GM19452 (cell line): ENCODE results near the gene ABHD14A.

ENCODE experiments used
- ATAC-seq: cut with Tn5 transposase; IDR thresholded peaks from one replicate; pipeline ENCODE4 v1.9.1; 2021; ENCODE audit not compliant: unreplicated experiment

Gene ABHD14A

DNA sequence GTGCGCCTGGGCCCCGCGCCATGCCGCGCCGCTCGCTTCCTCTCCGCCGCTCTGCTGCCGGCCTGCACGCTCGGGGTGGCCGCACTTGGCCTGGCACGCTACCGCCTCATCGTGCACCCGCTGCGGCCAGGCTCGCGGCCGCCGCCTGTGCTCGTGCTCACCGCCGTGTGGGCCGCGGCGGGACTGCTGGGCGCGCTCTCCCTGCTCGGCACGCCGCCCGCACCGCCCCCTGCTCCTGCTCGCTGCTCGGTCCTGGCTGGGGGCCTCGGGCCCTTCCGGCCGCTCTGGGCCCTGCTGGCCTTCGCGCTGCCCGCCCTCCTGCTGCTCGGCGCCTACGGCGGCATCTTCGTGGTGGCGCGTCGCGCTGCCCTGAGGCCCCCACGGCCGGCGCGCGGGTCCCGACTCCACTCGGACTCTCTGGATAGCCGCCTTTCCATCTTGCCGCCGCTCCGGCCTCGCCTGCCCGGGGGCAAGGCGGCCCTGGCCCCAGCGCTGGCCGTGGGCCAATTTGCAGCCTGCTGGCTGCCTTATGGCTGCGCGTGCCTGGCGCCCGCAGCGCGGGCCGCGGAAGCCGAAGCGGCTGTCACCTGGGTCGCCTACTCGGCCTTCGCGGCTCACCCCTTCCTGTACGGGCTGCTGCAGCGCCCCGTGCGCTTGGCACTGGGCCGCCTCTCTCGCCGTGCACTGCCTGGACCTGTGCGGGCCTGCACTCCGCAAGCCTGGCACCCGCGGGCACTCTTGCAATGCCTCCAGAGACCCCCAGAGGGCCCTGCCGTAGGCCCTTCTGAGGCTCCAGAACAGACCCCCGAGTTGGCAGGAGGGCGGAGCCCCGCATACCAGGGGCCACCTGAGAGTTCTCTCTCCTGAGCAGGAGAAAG is 18.7 kb upstream of the ABHD14A start:
- ATAC-seq: no peak

DNA sequence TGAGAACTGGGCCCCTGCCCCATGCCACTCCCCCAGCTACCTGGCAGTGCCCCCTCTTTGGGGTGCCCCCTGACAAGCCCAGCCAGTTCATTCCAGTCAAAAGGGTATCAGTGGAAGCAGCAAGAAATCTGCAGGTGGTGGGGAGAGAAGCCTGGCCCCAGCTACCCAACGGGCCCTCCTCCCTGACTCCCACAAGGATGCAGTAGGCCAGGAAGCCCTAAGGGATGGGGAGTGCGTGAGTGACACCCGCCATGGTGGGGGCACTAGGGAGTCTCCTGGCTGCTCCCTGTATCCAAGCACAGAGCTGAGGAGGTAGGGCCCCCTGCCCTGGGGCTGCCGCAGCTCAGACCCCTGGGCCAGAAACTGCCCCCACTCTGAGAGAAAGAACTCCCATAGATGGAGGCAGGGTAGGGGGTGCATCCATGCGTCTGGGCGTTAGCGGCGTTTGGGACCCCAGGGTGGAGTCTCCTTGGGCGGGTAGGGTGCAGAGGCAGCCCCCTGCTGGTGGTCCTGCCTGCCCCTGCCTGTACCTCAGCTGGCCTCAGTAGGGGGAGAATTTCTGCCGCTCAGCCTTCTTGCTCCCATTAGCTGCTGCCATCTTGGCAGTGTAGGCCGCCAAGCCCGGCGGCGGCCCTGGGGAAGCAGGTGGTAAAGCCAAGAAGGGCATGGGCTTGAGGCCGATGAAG is 17.2 kb upstream of the ABHD14A start:
- ATAC-seq: no peak

DNA sequence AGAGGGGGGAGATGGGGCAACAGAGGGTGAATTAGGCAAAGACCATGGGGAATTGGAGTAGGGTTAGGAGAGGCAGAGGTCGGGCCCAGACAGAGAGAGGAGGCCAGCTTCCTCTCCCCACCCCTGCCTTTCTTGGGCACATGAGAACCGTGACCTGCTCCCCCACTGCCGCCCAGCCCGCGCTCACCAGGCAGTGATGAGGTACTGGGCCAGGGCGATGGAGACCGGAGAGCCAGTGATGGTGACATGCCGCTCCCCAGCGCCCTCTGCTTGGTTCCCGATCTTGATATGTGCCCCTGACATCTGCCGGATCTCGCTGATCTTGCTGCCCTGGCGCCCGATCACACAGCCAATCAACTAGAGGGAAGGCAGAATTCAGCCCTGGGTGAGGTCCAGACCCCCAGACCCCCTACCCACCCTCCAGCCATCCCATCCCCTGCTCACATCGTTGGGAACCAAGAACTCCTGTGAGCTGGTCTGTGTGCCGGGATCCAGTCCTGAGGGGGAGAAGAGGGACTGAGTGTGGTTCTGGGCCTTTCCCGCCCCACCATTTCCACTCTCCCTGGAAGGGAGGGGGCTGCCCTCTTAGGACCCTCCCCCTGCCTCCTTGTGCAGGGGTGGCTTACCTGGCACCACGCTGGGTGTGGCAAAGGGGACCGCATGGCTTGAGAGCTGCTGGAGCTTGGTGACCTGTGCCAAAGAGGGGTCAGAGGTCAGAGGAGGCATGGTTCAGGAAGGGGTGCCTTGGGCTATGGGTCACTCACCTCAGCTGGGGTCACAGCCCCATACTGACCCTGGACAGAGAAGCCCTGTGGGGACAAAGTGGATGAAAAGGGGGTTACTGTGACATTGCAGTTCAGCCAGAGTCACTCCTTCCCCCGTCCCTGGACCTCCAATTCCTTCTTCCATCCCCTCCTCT is 16.0 kb upstream of the ABHD14A start:
- ATAC-seq: no peak

DNA sequence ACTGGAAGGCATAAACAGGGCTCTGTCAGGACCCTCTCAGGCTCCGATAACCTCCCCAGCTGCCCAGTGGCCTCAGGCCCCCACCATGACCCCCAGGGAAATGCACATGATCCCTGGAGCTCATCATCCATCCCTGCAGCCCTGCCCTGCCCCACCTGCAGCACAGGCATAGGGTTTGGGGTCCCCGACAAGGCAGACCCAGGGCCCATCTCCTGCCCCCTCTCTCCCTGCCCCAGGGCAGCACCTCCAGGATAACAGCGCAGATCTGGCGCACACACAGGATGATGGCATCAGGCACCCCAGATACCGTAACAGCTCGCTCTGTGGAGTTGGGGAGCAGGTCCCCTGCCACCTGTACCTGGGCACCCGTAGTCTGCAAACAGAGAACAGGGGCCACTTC is 15.2 kb upstream of the ABHD14A start:
- ATAC-seq: no peak

DNA sequence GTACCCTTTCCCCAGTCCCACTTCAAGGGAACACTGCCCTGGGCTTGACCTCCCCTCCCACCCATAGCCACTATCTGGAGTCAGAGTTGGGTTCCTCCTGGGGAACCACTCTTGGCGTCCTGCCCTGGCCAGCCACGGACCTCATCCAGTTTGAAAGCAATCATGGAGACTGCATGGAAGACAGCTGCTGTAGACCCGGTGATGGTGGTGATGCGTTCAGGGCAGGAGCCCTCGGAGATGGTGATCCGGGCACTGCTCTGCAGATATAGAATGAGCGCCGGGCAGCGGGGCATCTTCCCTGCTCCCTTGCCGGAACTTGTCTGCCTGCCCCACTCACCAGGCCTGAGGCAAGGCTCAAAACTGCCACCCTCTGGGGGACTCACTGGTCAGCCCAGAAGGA is 14.5 kb upstream of the ABHD14A start:
- no peak for ATAC-seq

DNA sequence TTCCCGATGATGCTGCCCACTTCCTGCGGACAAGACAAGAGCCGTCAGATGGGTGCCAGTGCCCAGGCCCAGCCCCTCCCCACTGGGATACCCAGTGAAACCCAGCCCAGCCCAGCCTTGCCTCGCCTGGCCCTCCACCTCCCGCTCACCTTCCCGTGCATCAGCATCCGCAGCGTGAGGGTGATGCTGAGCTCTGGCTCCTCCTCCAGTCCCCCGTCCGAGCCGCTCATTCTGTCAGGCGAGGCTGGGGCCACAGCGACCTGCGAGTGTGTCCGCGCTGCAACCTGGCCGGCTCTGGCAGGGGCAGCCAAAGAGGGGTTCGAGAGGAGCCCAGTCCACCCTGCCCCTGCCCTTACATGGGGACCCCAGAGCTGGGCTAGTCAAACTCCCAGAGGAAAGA is 13.9 kb upstream of the ABHD14A start:
- ATAC-seq: no peak

DNA sequence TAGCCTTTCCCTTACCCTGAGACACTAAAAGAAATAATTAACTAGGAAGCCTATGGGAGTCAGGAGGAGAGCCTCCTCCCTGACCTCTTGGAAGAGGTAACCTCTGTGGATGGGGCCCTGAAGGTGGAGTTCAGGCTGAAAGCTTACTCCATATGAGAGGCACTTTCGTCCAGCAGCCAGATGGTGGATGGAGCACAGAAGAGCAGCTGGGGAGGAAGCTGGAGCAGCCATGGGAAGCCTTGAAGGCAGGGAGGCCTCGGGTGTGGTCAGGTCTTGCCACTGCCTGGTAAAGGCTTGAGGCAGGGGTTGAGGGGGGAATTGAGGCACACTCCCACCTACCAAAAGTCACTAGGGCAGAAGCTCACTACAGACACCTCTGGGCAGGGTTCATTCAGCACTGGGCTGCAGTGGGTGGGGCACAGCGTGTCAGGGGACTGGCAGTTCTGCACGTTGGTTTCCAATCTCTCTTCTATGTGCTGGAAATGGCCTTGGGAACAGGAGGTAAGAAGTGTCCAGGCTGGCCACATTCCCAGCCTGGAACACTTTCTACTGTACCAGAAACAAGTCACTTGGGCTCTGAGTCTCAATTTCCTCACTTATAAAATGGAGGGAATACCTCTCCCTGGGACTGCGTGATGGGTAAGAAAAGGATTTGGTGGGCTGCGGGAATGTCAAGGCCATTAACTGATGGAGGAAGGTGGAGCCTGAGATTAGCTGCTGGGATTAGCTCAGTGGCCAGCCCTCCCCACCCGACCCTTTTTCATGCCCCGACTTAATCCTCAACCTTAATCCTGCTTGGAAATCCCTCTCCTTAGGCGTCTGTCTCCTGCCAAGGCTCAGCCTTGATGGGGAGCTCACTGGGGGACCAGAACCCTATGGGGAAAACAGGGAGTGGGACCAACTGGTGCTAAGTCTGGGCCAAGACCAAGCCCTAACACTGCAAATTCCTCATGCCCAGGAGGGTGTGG is 13.0 kb upstream of the ABHD14A start:
- ATAC-seq: no peak

DNA sequence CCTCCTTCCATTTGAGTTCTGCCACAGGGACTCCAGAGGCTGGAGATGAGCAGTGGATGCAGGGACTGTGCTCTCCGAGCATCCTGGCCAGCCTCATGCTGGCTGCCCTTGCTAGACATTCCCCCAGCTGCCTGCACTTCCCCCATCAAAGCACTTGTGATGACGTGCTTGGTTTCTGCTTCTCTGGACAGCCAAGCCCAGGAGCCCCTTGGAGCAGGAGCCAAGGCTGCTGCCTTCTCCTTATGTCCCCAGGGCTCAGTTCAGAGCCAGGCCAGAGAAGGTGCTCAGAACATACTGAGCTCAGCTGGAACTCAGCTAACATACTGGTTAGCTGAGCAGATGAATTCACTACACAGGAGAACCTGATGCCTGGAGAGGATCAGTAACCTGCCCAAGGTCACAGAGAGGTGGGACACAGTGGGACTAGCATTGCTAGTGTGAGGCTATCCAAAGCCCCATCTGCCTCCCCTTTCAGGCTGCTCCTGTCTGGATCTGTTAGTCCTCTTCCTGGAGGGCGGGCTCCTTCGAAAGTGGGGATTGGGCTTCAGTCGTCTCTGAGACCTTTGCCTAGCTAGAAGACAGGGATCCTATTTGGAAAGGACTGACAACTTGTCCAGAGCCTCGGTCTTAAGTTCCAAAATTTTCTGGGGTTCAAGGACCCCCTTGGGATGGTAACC is 11.9 kb upstream of the ABHD14A start:
- ATAC-seq: no peak

DNA sequence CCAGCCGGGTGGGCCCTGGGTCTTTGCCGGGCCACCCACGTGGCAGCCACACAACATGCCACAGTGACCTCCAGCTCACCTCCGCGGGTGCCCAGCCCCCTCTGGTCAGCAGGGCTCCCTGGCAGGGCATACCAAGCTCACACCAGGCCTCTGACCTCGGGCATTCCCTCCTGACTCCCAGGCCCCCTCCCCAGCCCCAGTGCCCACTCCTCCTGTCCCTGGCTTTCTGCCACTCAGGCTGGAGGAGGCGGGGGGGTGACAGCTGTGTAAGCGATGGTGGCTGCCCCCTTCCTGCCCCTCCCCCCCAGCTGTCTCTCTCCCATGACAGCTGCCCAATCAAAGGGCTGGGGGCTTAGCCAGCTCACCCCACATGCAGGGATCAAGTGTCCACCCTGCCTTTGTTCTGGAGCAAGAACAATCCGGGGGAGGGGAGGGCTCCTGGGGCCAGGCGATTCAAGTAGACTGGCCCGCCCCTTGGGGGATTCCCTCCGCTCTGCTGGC is 10.9 kb upstream of the ABHD14A start:
- no peak for ATAC-seq

DNA sequence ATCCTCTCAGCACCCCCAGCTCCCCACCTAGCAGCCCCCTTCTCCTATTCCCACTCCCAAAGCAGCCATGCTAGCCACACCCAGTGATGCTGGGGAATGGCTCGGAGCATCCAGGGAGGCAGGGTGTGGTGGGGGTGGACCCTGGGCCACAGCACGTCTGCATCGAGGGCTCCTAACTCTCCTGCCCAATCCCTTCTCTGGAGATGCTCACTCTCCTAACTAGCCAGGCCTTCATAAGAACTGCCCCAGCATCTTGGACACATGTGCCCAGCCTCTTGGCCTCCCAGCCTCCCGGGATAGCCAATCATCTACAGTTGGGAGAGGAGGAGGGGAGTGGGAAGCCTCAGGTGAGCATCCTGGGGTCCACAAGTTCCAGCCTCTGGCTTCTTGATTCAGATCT is 10.3 kb upstream of the ABHD14A start:
- no peak for ATAC-seq

DNA sequence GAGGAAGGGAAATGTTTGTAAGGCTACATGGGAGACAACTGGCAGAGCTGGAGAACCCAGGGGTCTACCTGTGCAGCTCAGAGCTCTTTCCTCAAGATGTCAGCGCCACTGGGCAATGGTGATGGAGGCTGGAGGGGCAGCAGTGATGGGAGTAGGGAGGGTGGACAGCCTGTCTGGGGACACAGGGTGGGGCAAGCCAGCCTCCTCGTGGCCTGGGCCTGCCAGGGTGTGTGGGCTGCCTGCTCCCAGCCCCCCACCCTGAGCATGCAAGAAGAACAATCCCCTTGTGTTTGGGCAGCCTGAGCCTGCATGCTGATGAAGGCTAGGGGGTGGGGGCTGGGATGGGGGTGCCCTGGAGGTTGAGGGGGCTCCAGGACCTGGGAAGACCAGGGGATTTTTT is 8.8 kb upstream of the ABHD14A start:
- no peak for ATAC-seq

DNA sequence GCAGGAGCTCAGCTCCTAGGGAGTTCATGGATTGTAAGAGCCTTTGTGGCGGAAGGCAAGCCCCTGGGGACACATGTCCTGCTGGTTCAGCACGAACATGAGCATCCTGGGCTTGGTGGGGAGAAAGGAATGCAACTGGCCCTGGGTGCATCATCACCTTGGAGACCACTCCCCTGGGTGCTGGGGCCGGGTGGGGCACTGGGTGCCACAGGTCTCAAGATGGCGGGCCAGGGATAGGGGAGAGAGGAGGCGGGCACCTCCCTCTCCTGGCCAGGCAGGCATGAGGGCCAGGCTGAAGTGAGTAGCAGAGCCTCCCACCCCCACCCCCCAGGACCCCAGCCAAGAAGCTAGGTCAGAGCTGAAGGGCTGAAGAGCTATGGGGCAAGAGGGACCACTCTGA is 8.4 kb upstream of the ABHD14A start:
- no peak for ATAC-seq

DNA sequence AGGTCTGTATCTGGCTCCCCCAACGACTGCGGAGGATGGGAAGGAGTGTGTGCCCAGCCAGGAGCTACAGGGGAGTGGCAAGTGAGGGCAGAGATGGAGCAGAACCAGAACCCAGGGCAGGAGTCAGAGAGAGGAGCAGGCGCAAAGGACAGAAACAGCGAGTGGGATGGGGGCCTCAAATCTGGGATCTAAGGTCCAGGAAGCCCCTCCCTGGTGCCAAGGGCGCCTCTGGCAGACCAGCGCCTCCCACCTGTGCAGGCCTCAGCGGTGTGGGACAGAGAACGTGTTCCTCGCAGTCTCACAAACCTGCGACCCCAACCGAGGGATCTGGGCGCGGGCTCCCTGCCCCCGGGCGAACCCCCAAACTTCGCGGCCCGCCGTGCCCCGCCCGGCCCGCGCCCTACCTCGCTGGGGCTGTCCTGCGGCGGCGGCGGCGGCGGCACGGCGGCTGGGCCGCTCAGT is 7.9 kb upstream of the ABHD14A start:
- ATAC-seq: no peak

DNA sequence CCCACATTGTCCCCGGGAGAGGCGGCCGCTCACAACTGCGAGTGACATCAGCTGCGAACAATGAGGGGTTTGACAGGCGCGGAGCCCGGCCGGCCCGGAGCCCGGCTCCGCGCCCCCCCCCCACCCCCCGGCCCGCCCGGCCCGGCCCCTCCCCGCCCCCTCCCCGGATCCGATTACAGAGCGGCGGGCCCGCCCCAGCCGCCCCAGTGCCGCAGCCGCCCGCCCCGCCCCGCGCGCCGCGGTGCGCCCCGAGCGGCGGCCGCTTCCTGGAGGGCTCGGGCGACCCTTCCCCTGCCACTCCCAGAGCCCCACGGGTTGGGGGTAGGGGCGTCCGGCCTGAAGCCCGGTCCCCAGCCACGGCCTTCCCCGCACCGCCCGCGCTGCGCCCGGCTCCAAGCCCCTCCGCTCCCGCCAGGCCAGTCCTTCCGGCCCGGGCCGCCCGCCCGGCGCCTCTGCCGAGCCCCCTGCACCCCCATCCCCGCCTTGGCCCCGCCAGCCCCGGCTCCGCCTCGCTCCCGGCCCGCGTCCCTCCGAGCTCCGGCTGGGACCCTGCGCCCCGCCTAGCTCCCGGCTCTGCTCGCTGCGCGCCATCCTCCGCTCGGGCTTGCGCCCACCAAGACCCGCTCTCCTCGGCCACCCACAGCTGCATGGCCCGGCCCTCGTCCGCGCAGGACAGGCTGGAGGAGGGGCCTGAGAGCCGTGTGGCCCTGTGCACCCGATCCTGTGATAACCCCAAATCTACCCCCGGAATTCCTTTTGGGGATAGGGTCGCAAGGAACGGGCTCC is 7.3 kb upstream of the ABHD14A start, which contains the start of gene PCBP4:
Gene PCBP4 (minus strand): TSS at position 71 of the 786 bp plus-strand sequence. CDS start 6,214 bp downstream, outside the sequence.
- peak; percentile 55 for ATAC-seq

DNA sequence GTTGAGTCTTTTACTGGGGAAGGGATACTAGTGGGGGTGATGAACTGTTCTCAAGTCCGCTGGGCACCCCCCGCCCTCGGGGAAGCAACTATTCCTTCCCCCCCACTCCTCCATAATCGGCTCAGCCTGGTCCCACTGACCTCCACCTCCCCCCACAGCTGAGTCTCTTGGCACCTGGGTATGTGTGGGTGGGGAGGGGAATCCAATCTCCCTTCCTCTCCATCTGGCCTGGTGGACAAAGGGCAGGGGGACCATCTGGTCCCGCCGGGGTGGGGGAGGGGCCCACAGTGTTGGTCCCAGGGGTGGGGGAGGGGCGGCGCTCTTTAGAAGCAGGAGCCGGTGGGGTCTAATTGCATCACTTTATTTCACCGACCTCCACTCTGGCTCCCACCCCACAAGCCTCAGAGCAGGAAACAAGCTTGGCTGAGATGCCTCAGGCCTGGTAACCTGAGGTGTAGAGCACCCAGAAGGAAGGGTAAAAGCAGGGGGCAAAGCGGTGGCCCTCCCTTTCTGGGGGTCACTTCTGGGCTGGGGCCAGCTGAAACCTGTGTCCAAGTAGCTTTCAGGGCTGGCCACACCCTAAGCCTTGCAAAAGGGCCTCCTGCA is 6.6 kb upstream of the ABHD14A start:
- no peak for ATAC-seq

DNA sequence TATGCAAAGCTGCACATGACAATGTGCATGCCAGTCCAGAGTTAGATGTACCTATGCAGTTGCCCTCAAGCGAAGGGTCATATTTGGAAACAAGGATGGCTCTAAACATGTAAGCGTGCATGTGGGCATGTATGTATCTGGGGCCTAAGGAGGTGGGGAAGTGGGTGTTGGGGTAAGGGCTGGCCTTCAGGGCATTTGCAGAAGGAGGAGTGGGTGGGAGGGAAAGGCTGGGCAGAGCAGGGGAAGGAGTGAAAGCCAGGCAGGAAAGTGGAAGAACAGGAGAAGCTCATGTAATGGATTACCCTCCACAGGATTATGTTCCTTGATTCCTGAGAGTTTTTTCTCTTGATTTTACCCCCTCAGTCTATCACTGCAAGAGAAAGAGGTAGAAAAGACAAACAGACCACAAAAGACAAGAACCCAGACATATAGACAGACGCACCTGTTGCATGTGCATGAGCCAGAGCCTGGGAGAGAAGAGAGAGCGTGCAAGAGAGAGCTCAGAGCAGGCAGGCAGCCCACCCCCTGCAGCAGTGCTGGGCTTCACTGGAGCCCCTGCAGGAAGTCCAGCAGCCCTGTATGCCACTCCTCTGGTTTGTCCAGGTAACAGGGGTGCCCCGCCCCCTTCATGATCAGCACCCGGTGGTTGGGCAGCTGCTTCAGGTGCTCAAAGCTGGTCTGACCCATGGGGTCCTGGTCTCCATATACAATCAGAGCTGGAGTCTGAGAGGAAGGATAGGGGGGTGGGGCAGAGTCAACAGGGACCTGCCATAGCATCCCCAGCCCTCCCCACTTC is 5.8 kb upstream of the ABHD14A start:
- no peak for ATAC-seq

DNA sequence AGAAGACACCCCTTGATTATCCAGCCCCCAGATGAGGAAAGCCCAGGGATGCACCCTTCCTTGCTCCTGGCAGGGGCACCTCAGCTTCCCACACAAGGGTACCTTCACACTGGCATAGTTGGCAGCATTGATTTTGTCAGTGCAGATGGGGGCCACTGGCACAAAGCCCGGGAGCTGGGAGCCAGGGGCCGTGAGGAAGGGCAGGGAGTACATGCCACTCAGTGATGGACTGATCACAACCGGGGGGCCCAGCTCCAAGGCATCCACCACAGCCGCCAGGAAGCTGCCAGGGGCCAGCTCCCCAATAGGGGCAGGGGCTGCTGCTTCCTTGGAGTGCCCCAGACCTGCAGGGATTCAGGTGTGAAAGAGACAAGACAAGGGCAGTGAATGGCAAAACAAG is 5.0 kb upstream of the ABHD14A start:
- ATAC-seq: no peak
